ENCODE measurements around the gene DNAJA3. TPM values are rescaled to one million over a fixed set of nuclear protein-coding genes. Genes with fewer than 3 reads are reported as not detected.

The DNAJA3 gene
- total RNA-seq, 2 experiments from 2014 or later: 93.9 to 102 TPM

GRCh38 chr16:4428500-4428899 lies 2.8 kb downstream of the DNAJA3 start:
- Mint-ChIP-seq H3K9me3 (ENCODE audit: low read depth) (no peaks in the 10 kb centered on the region), H3K27me3 (no peaks in the 10 kb centered on the region), H3K36me3 (ENCODE audit: low read depth) (peaks cover 46% of the 10 kb centered on the region), H3K4me1 (peaks cover 27% of the 10 kb centered on the region), H3K27ac (peak overlapping the region; percentile 80), H3K4me3 (peak overlapping the region; percentile 15)
- intact Hi-C loops (cut with DNase I, micrococcal nuclease): loop anchor here (5.0 kb wide), 3 partner anchors 109 to 1166 kb away; partner anchors contain the start of genes CDIP1 (in 1 of the 2) and NUDT16L1 (in 1 of the 2)
- POLR2A ChIA-PET: interaction anchor here (0.6 kb wide), 1 partner anchor 78 kb away, joined by 4 read pairs; no protein-coding TSS in a partner anchor
- no peak for ATAC-seq
- CTCF ChIA-PET: interaction anchor here (0.6 to 1.1 kb wide), 4 partner anchors 10 to 415 kb away, joined by 3 read pairs; no protein-coding TSS in a partner anchor
- DNase-seq: no peak

GRCh38 chr16:4431023-4431422 lies 5.4 kb downstream of the DNAJA3 start:
- H3K27ac Mint-ChIP-seq: no peak overlapping the region
- DNase-seq (no peak), ATAC-seq (no peak)
- H3K4me1 Mint-ChIP-seq: peaks cover 26% of the 10 kb centered on the region
- H3K36me3 Mint-ChIP-seq (ENCODE audit: low read depth): peaks cover 56% of the 10 kb centered on the region
- ChIA-PET CTCF (no interaction called here), POLR2A (no interaction called here)
- H3K27me3 Mint-ChIP-seq: no peaks in the 10 kb centered on the region
- H3K4me3 Mint-ChIP-seq: no peak overlapping the region
- intact Hi-C loops (cut with DNase I, micrococcal nuclease): no loop called here
- H3K9me3 Mint-ChIP-seq (ENCODE audit: low read depth): no peaks in the 10 kb centered on the region

DNA sequence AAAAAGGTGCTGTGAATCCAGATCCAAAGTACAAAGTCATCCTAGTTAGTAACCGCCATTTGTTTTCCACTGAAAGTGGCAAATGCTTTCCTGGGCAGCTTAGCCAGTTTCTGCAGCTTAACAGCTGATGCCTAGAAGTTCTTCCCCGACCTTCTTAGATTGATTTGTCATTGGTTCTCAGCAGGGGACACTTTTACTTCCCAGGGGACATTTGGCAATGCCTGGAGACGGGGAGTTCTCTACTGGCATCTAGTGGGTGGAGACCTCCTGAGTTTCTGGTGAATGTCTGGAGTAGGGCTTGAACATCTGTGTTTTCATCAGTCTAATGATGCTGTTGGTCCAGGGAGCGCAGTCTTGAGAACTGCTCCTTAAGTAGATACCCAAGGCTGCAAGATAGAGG lies 7.6 kb downstream of the DNAJA3 start:
- DNase-seq: no peak
- Mint-ChIP-seq H3K4me3 (no peak overlapping the region), H3K9me3 (ENCODE audit: low read depth) (no peaks in the 10 kb centered on the region), H3K27me3 (no peaks in the 10 kb centered on the region), H3K27ac (no peak overlapping the region), H3K4me1 (peaks cover 14% of the 10 kb centered on the region), H3K36me3 (ENCODE audit: low read depth) (peaks cover 52% of the 10 kb centered on the region)
- ChIA-PET CTCF (no interaction called here), POLR2A (no interaction called here)
- intact Hi-C loops (cut with DNase I, micrococcal nuclease): no loop called here
- ATAC-seq: no peak

GRCh38 chr16:4433914-4434787 lies 8.5 kb downstream of the DNAJA3 start:
- DNase-seq (no peak), ATAC-seq (no peak)
- Mint-ChIP-seq H3K9me3 (ENCODE audit: low read depth) (no peaks in the 10 kb centered on the region), H3K4me3 (no peak overlapping the region), H3K4me1 (peaks cover 9% of the 10 kb centered on the region), H3K27ac (no peak overlapping the region), H3K27me3 (no peaks in the 10 kb centered on the region), H3K36me3 (ENCODE audit: low read depth) (peaks cover 49% of the 10 kb centered on the region)
- POLR2A ChIA-PET: no interaction called here
- intact Hi-C loops (cut with DNase I, micrococcal nuclease): no loop called here
- CTCF ChIA-PET: no interaction called here

GRCh38 chr16:4435337-4436067 lies 9.8 kb downstream of the DNAJA3 start:
- DNase-seq (no peak), ATAC-seq (no peak)
- H3K36me3 Mint-ChIP-seq (ENCODE audit: low read depth): peaks cover 54% of the 10 kb centered on the region
- no peaks in the 10 kb centered on the region for H3K9me3 Mint-ChIP-seq (ENCODE audit: low read depth)
- no peak overlapping the region for H3K27ac Mint-ChIP-seq
- ChIA-PET CTCF (interaction anchor here (0.8 to 0.9 kb wide), 2 partner anchors 36 to 39 kb away, joined by 3 to 4 read pairs; partner anchors contain the start of gene NMRAL1), POLR2A (interaction anchor here (0.6 kb wide), 1 partner anchor 16 kb away, joined by 3 read pairs; no protein-coding TSS in a partner anchor)
- H3K4me1 Mint-ChIP-seq: peaks cover 6% of the 10 kb centered on the region
- intact Hi-C loops (cut with DNase I, micrococcal nuclease): no loop called here
- H3K27me3 Mint-ChIP-seq: no peaks in the 10 kb centered on the region
- H3K4me3 Mint-ChIP-seq: no peak overlapping the region

- no peaks in the 10 kb centered on the region for H3K9me3 Mint-ChIP-seq (ENCODE audit: low read depth)
- no peak overlapping the region for H3K27ac Mint-ChIP-seq
- DNase-seq (no peak), ATAC-seq (no peak)
- POLR2A ChIA-PET: no interaction called here
- peaks cover 59% of the 10 kb centered on the region for H3K36me3 Mint-ChIP-seq (ENCODE audit: low read depth)
- no peaks in the 10 kb centered on the region for H3K27me3 Mint-ChIP-seq
- CTCF ChIA-PET: interaction anchor here (0.6 to 0.8 kb wide), 2 partner anchors 35 to 452 kb away, joined by 3 read pairs; no protein-coding TSS in a partner anchor
- H3K4me3 Mint-ChIP-seq: no peak overlapping the region
- peaks cover 6% of the 10 kb centered on the region for H3K4me1 Mint-ChIP-seq
- intact Hi-C loops (cut with DNase I, micrococcal nuclease): no loop called here
Measured at GRCh38 chr16:4437366-4437765, 11.7 kb downstream of the DNAJA3 start.

- H3K27ac Mint-ChIP-seq: no peak overlapping the region
Measured at GRCh38 chr16:4442371-4442770, 16.7 kb downstream of the DNAJA3 start.

DNA sequence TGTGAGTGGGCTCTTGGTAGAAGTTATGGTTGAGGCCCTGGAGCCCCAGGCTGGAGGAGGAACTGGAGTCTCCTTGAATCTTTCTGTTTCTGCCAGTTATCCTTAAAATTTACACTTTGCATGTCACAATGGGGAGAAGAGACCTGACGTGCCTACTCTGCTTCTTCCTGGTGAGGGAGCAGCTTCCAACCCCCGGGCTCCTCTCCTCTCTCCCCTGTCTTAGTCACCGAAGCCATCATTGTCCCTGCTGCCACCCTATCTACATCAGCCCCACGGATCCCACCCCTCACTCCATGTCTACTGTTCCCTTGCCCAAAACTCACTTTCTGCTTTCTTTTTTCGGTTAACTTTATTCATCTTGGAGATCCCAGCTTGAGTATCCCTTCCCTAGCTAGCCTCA lies 17.6 kb downstream of the DNAJA3 start:
- Mint-ChIP-seq H3K4me3 (no peak overlapping the region), H3K9me3 (ENCODE audit: low read depth) (no peaks in the 10 kb centered on the region), H3K36me3 (ENCODE audit: low read depth) (peaks cover 59% of the 10 kb centered on the region), H3K4me1 (no peaks in the 10 kb centered on the region), H3K27ac (no peak overlapping the region), H3K27me3 (no peaks in the 10 kb centered on the region)
- no peak for ATAC-seq
- ChIA-PET POLR2A (interaction anchor here (0.6 kb wide), 1 partner anchor 13 kb away, joined by 6 read pairs; no protein-coding TSS in a partner anchor), CTCF (no interaction called here)
- DNase-seq: no peak
- intact Hi-C loops (cut with DNase I, micrococcal nuclease): no loop called here

More at GRCh38 chr16:4442371-4442770, 16.7 kb downstream of the DNAJA3 start:
- ChIA-PET POLR2A (no interaction called here), CTCF (interaction anchor here (0.8 kb wide), 1 partner anchor 309 kb away, joined by 3 read pairs; no protein-coding TSS in a partner anchor)
- H3K4me3 Mint-ChIP-seq: no peak overlapping the region
- no peaks in the 10 kb centered on the region for H3K27me3 Mint-ChIP-seq
- DNase-seq (no peak), ATAC-seq (no peak)
- intact Hi-C loops (cut with DNase I, micrococcal nuclease): no loop called here
- no peaks in the 10 kb centered on the region for H3K4me1 Mint-ChIP-seq
- H3K9me3 Mint-ChIP-seq (ENCODE audit: low read depth): no peaks in the 10 kb centered on the region
- peaks cover 59% of the 10 kb centered on the region for H3K36me3 Mint-ChIP-seq (ENCODE audit: low read depth)

DNA sequence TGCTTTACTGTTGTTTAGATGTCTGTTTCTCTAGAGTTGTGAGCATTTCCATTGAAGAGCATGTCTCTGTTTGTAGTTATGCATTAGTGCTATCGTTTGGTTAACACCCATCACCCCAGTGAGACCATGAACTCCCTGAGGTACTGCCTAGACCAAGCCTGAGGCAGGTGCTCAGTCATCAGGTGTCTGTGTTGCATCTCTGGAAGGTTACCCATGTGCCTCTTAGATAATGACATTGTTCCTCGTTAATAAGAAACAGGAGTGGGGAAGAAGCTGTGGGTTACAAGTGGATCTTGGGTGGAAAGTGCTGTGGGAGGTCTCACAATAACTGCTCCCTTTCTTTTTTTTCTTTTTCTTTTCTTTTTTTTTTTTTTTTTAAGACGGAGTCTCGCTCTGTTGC lies 18.3 kb downstream of the DNAJA3 start:
- Mint-ChIP-seq H3K4me1 (no peaks in the 10 kb centered on the region), H3K27me3 (no peaks in the 10 kb centered on the region), H3K36me3 (ENCODE audit: low read depth) (peaks cover 61% of the 10 kb centered on the region), H3K4me3 (no peak overlapping the region), H3K9me3 (ENCODE audit: low read depth) (no peaks in the 10 kb centered on the region), H3K27ac (no peak overlapping the region)
- ChIA-PET POLR2A (interaction anchor here (0.7 kb wide), 1 partner anchor 24 kb away, joined by 3 read pairs; no protein-coding TSS in a partner anchor), CTCF (interaction anchor here (0.9 kb wide), 1 partner anchor 15 kb away, joined by 3 read pairs; no protein-coding TSS in a partner anchor)
- ATAC-seq (no peak), DNase-seq (no peak)
- intact Hi-C loops (cut with DNase I, micrococcal nuclease): no loop called here

DNA sequence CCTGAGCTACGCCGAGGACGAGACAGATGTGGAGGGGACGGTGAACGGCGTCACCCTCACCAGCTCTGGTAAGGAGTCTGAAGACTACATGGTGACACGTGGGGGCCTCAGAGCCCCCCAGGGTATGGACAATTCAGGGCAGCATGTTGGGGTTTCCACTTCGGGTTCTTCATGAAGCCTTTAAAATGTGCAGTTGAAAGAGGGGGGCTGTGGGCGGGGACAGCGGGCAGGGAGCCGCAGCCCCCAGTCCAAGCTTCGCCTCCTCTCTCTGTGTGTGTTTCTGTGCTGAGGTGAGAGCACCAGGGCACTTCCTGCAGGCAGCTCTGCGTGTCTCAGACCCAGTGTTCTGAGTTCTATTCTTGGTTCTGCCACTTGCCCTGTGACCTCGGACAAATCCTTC lies 24.8 kb downstream of the DNAJA3 start:
- Mint-ChIP-seq H3K27me3 (no peaks in the 10 kb centered on the region), H3K4me1 (no peaks in the 10 kb centered on the region), H3K36me3 (ENCODE audit: low read depth) (peaks cover 47% of the 10 kb centered on the region), H3K4me3 (no peak overlapping the region), H3K27ac (no peak overlapping the region), H3K9me3 (ENCODE audit: low read depth) (no peaks in the 10 kb centered on the region)
- CTCF ChIA-PET: no interaction called here
- intact Hi-C loops (cut with DNase I, micrococcal nuclease): no loop called here
- DNase-seq (no peak), ATAC-seq (no peak)
- POLR2A ChIA-PET: no interaction called here

- Mint-ChIP-seq H3K27ac (no peak overlapping the region), H3K4me1 (no peaks in the 10 kb centered on the region), H3K9me3 (ENCODE audit: low read depth) (no peaks in the 10 kb centered on the region), H3K27me3 (no peaks in the 10 kb centered on the region), H3K4me3 (no peak overlapping the region), H3K36me3 (ENCODE audit: low read depth) (peaks cover 47% of the 10 kb centered on the region)
- intact Hi-C loops (cut with DNase I, micrococcal nuclease): no loop called here
- CTCF ChIA-PET: interaction anchor here (0.8 to 0.9 kb wide), 2 partner anchors 47 to 97 kb away, joined by 3 read pairs; no protein-coding TSS in a partner anchor
- ATAC-seq (no peak), DNase-seq (no peak)
- POLR2A ChIA-PET: no interaction called here
Measured at GRCh38 chr16:4450931-4451519, 25.4 kb downstream of the DNAJA3 start.
